Activated T-cell treated with anti-CD3 and anti-CD28 coated beads for 48 hours (primary cell): ENCODE measurements around the gene ENOX2.
"Not testable (repeated sequence)": the region's sequence is repeated elsewhere in the genome, so short reads cannot be mapped to it uniquely, and the experiment has no call there.

Experiments used
- DNase-seq: peaks from one replicate; pipeline ENCODE4 v3.0.0-alpha.2; 2020; ENCODE audit warnings: low read depth

Gene ENOX2

DNA sequence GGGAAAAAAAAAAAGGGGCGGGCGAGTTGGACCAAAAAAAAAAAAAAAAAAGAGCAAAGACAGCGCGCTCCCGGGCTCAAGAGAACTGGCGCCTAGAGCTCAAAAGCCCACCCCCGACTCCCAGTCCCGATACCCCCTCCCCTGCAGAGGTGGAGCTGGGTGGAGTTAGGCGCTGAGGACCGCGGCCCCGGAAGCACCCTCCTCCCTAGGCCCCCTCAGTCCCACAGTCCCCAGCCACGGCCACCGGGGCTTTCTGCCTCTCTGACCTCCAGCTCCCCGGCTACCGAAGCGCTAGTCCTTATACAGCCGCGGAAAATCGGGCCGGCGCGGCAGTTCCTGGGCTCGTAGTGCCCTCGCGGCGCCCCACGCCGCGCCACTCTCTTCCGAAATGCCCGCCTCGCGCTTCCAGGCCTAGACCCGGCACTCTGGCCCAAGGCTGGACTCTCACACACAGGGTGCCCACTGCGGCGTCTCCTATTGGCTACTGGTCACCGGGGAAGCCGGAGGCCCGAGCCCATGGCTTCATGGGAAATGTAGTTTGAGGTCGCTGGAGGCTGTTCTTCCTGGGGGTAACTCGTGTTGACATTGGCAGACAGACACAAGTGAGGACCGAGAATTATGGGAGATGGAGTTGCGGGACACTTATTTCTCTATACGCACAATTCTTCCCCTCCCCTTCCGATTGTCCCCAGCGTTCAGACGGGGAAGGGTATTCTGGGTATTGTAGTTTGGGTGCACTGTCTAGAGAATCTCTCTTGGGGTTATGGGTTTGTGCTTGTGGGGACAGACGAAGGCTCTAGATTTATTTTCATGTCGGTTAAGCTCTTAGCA lies at the start of gene ENOX2:
Gene ENOX2, minus strand, starts transcription at position 427 of the 831 bp plus-strand sequence. CDS start 199,993 bp downstream, outside the sequence.
- peak; percentile 66 for DNase-seq

- DNase-seq: no peak
These were observed 49.4 kb upstream of the ENOX2 start for GRCh38 chrX:130952266-130953043.

GRCh38 chrX:130944230-130944629 lies 41.2 kb upstream of the ENOX2 start:
- DNase-seq: no peak

GRCh38 chrX:130937101-130937500 lies 34.1 kb upstream of the ENOX2 start:
- DNase-seq: no peak

GRCh38 chrX:130933358-130933757 lies 30.3 kb upstream of the ENOX2 start:
- no peak for DNase-seq

DNA sequence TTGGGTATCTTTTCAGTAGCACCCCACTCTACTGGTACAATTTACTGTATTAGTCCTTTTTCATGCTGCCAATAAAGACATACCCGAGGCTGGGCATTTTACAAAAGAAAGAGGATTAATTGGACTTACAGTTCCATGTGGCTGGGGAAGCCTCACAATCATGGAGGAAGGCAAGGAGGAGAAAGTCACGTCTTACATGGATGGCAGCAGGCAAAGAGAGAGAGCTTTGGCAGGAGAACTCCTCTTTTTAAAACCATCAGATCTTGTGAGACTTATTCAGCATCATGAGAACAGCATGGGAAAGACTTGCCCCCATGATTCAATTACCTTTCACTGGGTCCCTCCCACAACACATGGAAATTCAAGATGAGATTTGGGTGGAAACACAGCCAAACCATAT lies 17.4 kb upstream of the ENOX2 start:
- not testable (repeated sequence) for DNase-seq

GRCh38 chrX:130919676-130920075 lies 16.7 kb upstream of the ENOX2 start:
- DNase-seq: not testable (repeated sequence)

DNA sequence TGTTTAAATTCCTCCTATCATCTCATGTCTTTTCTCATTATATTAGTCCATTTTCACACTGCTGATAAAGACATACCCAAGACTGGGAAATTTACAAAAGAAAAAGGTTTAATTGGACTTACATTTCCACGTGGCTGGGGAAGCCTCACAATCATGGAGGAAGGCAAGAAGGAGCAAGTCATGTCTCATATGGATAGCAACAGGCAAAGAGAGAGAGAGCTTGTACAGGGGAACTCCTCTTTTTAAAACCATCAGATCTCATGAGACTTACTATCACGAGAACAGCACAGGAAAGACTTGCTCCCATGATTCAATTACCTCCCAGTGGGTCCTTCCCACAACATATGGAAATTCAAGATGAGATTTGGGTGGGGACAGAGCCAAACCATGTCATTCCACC lies 15.5 kb upstream of the ENOX2 start:
- DNase-seq: not testable (repeated sequence)

GRCh38 chrX:130916636-130917422 lies 13.8 kb upstream of the ENOX2 start:
- peak; percentile 3 for DNase-seq

DNA sequence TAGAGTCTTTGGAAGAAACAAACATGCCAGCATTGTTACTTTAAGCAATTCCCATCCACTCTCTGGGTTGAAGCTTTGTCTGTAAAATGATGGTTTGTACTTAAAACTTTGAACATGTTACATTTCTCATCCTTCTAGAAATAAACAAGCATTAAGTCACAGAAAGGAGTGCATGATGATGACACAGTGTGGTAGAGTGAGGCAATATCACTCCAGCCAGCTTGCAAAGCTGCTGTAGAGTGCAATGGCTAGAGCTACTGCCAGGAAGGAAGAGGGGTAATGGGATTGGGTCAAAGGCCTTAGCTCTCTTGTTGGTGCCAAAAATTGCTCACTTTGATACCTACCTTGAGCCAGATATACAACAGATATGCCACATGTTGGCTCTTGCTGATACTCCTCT lies 12.3 kb upstream of the ENOX2 start:
- no peak for DNase-seq

- no peak for DNase-seq
These were observed 6.6 kb upstream of the ENOX2 start for GRCh38 chrX:130909469-130910136.

GRCh38 chrX:130906776-130907175 lies 3.8 kb upstream of the ENOX2 start:
- no peak for DNase-seq

DNA sequence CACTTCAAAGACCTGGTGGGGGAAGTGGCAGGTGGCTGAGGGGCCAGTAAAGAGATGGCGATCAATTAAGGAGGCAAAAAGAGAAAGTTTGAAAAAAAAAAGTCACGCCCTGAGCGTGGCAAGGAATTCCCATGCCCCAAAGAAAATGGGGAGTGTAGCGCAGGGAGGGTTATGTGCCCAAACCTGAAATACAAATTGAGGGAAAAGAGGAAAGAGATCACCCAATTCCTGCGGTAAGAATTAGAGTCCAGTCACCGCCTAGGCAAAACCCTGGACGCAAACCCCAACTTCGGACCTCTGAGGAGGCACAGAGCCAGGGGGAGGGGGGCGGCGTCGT lies 595 bp downstream of the ENOX2 start:
- no peak for DNase-seq

GRCh38 chrX:130896802-130897501 lies 6.1 kb downstream of the ENOX2 start:
- DNase-seq: no peak

DNA sequence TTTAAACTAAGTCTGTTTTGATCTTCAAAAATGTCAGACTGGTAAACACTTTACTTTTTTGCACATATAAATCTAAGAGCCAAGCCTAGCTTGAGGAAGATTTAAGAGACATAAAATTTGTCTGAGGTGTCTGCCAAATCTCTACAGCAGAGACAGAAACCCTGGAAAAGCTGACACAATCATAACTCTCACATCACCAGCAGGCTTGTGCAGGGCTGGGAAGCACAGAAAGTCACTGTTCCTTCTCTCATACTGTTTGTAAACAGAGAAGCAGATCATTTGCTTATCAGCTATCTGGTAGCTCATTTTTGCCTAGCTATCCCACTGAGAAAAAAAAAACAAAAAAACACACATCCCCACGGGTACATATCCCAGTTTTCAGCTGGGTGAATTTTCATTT lies 7.0 kb downstream of the ENOX2 start:
- no peak for DNase-seq

GRCh38 chrX:130895299-130895698 lies 7.7 kb downstream of the ENOX2 start:
- no peak for DNase-seq

- no peak for DNase-seq
These were observed 9.5 kb downstream of the ENOX2 start for GRCh38 chrX:130893356-130894085.

DNA sequence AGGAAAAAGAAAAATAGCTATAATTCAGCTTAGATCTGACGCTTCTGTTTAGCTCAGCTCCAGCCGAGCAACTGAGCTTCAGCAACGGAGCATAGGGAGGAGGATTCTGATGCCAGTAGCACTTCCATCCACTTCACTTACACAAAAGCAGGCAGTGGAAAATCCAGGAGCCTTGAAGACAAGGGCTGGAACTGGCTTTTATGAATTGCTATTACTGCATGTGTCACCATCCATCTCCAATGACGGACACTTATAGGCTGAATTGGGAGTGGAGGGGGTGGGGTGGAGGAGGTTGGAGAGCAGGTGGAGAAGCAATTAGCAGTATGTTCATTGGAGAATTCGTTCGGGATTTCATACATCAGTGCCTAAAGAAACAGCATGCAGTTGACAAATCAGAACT lies 15.6 kb downstream of the ENOX2 start:
- DNase-seq: no peak

- no peak for DNase-seq
These were observed 17.0 kb downstream of the ENOX2 start for GRCh38 chrX:130885996-130886395.

- DNase-seq: no peak
These were observed 17.5 kb downstream of the ENOX2 start for GRCh38 chrX:130885508-130885907.

DNA sequence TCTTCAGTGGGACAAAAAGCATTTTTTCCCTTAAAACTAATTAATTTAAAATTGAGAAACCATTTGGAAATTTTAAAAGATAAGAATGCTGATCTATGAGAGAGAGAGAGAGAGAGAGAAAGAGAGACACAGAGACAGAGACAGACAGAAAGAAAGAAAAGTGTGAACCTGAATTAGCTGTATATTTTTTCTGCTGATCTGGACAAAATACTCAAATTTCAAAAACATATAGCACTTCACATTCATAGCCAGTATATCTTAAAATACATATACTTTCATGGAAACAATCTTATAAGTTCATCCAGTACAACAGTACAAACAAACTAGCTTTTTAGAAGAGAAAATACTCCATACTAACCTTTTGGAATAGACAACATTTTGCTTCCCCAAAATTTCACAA lies 18.4 kb downstream of the ENOX2 start:
- no peak for DNase-seq
